Endothelial cell of umbilical vein (primary cell): ENCODE results near the gene RFX1.
"Not testable (repeated sequence)": the region's sequence is repeated elsewhere in the genome, so short reads cannot be mapped to it uniquely, and the experiment has no call there.

ENCODE experiments used
- EZH2 ChIP-seq: IDR thresholded peaks from 2 replicates; pipeline ENCODE4 v1.6.1; 2012; ENCODE audit warnings: borderline replicate concordance, low read depth, mild to moderate bottlenecking, moderate library complexity, low read length, inconsistent platforms; ENCODE audit not compliant: severe bottlenecking
- MAX ChIP-seq: IDR thresholded peaks from 2 replicates; pipeline ENCODE4 v1.6.1; 2011; ENCODE audit not compliant: insufficient read depth, insufficient read length
- POLR2A ChIP-seq: IDR thresholded peaks from 2 replicates; pipeline ENCODE4 v1.6.1; 2012; ENCODE audit warnings: low read depth, mild to moderate bottlenecking, control low read depth, low read length
- POLR2AphosphoS5 ChIP-seq: IDR thresholded peaks from 2 replicates; pipeline ENCODE4 v1.6.1; 2012; ENCODE audit warnings: low read depth, mild to moderate bottlenecking, control low read depth, low read length, moderate library complexity; ENCODE audit not compliant: insufficient read depth
- TF ChIP-seq, protein P1 (sequence below), 2 donors: IDR thresholded peaks; 1 replicate in 1 of 2; 2 replicates in 1 of 2; pipeline ENCODE4 v1.5.1; 2011; ENCODE audit warnings: low read length in 2 of 2, mild to moderate bottlenecking in 2 of 2, moderate library complexity in 2 of 2, control low read depth in 1 of 2, inconsistent platforms in 1 of 2, low read depth in 1 of 2; ENCODE audit not compliant: insufficient read depth in 1 of 2; ENCODE audit errors: extremely low read depth in 1 of 2

- TF ChIP-seq, protein P1, sequence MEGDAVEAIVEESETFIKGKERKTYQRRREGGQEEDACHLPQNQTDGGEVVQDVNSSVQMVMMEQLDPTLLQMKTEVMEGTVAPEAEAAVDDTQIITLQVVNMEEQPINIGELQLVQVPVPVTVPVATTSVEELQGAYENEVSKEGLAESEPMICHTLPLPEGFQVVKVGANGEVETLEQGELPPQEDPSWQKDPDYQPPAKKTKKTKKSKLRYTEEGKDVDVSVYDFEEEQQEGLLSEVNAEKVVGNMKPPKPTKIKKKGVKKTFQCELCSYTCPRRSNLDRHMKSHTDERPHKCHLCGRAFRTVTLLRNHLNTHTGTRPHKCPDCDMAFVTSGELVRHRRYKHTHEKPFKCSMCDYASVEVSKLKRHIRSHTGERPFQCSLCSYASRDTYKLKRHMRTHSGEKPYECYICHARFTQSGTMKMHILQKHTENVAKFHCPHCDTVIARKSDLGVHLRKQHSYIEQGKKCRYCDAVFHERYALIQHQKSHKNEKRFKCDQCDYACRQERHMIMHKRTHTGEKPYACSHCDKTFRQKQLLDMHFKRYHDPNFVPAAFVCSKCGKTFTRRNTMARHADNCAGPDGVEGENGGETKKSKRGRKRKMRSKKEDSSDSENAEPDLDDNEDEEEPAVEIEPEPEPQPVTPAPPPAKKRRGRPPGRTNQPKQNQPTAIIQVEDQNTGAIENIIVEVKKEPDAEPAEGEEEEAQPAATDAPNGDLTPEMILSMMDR (IDR thresholded peaks at IDR 0.05; ENCODE audit: extremely low read depth in 1 of 2, insufficient read depth in 1 of 2, low read depth in 1 of 2, low read length in 2 of 2): peak; percentile 59 to 63
- TF ChIP-seq POLR2AphosphoS5, EZH2, MAX, POLR2A: not testable (repeated sequence)
Observed at GRCh38 chr19:14042659-14043608, 36.8 kb upstream of the RFX1 start.
